Measurements from ENCODE around the gene AFF3. TPM values are rescaled to one million over a fixed set of nuclear protein-coding genes. Genes with fewer than 3 reads are reported as not detected.

The AFF3 gene
- total RNA-seq, 6 experiments from 2014 or later: 1.3 to 7.3 (median 6.4) TPM

DNA sequence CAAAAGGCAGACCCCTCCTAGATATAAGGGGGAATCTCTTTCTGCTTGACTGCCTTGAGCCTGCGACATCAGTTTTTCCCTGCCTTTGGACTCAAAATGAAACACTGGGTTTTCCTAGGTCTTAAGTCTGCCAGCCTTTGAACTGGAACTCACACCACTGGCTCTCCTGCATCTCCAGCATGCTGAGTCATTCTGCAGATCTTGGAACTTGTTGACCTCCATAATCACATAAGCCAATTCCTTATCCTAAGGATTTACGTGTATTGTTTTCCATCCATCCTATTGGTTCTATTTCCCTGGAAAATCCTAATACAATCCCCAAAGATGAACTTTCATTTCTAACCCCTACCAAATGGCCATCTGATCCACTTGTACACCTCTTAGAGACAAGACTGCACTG, 88.0 kb downstream of the AFF3 start:
- no peak for ATAC-seq
- WGBS (ENCODE audit: insufficient coverage, low coverage, low lambda C conversion rate, missing lambda C conversion rate): 100% methylated on average over 1 of the region's 2 CpGs
- H3K27ac ChIP-seq: no peak overlapping the region
- H3K27me3 ChIP-seq: no peaks in the 10 kb centered on the region
- no peak for DNase-seq
- H3K9me3 ChIP-seq: no peaks in the 10 kb centered on the region
- no peak overlapping the region for H3K4me3 ChIP-seq
- intact Hi-C loops (cut with DNase I): no loop called here
- H3K36me3 ChIP-seq: no peaks in the 10 kb centered on the region
- no peaks in the 10 kb centered on the region for H3K4me1 ChIP-seq
- TF ChIP-seq, protein P1, sequence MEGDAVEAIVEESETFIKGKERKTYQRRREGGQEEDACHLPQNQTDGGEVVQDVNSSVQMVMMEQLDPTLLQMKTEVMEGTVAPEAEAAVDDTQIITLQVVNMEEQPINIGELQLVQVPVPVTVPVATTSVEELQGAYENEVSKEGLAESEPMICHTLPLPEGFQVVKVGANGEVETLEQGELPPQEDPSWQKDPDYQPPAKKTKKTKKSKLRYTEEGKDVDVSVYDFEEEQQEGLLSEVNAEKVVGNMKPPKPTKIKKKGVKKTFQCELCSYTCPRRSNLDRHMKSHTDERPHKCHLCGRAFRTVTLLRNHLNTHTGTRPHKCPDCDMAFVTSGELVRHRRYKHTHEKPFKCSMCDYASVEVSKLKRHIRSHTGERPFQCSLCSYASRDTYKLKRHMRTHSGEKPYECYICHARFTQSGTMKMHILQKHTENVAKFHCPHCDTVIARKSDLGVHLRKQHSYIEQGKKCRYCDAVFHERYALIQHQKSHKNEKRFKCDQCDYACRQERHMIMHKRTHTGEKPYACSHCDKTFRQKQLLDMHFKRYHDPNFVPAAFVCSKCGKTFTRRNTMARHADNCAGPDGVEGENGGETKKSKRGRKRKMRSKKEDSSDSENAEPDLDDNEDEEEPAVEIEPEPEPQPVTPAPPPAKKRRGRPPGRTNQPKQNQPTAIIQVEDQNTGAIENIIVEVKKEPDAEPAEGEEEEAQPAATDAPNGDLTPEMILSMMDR (IDR thresholded peaks at IDR 0.05): no peak
- TF ChIP-seq POLR2A (IDR thresholded peaks at IDR 0.05): no peak

DNA sequence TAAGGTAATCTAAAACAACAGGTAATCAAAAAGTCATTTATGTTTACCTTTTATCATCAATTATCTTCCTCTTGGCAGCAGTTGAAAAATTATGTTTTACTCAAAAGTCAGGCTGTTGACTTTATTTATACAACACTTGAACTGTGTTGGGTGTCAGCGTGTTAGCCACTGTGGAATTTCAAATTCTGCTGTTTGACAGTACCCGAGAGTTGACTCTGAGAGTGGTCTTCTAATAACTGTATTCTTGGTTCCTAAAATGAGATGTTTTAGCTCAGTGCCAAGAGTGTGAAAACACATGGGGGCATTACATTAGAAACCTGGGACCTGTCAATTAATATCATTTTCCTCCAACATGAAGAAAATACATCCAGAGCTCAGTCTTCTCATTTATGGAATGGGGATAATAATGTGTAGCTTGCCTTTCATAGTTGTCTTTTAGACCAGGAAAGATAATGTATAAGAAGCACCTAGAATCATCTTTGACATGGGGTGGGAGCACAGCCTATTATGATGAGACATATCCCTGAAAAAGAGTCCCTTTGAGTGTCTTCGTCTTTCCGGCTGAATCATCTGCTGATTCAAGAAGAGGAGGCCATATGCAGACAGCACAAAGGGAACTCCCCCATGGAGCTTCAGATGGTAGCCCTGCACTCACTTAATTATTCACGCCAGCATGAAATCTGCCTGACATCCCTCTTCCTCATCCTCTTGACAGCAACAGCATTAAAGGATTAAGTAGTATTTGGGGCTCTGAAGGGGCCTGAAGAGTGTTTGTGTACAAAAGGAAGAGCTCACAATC, 89.1 kb downstream of the AFF3 start:
- H3K36me3 ChIP-seq: no peaks in the 10 kb centered on the region
- no peak for DNase-seq
- TF ChIP-seq, protein P1 (IDR thresholded peaks at IDR 0.05): no peak
- no peak for TF ChIP-seq POLR2A (IDR thresholded peaks at IDR 0.05)
- intact Hi-C loops (cut with DNase I): no loop called here
- H3K4me1 ChIP-seq: no peaks in the 10 kb centered on the region
- 77% methylated on average over 4 of the region's 5 CpGs for WGBS (ENCODE audit: insufficient coverage, low coverage, low lambda C conversion rate, missing lambda C conversion rate)
- H3K4me3 ChIP-seq: no peak overlapping the region
- ATAC-seq: no peak
- no peaks in the 10 kb centered on the region for H3K9me3 ChIP-seq
- no peaks in the 10 kb centered on the region for H3K27me3 ChIP-seq
- H3K27ac ChIP-seq: no peak overlapping the region

DNA sequence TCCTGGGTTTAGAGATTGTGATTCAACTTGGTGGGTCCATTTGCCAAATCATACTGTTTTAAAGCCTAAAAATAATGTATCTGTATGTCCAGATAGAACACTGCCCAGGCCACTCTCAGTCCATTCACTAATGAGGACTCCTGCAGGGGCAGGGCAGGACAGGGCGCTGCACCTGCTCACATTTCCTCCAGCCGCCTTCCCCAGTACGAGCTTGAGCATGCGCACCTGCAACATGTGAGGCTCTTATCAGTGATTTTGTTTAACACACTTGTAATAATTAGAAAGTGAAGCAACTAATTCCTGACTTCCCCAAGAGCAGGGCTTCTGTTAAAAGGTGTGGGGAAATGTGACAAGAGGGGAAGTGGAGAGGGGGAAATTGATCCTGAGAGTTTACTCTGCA, 89.7 kb downstream of the AFF3 start:
- TF ChIP-seq, protein P1 (IDR thresholded peaks at IDR 0.05): no peak
- no peak for TF ChIP-seq POLR2A (IDR thresholded peaks at IDR 0.05)
- no peak for DNase-seq

DNA sequence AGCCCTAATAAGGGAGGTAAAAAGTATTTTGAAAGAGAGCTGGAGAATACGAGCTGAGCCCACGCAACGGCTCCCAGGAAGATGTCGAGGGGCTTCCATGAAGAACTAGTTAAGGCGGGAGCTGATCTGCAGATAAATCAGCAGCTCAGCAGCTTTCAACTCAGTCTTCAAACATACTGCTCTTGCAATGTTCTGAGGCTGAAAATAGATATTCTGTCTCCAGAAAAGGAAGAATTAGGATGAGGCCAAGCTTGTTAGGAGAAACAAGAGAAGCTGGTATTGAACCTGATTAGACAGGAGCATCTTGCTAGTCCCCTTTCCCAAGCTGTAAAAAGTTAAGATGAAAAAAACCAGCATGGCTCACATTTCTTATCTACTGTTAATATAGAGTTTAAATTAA, 91.1 kb downstream of the AFF3 start:
- 90% methylated on average over 5 of the region's 5 CpGs for WGBS (ENCODE audit: insufficient coverage, low coverage, low lambda C conversion rate, missing lambda C conversion rate)
- no peaks in the 10 kb centered on the region for H3K36me3 ChIP-seq
- no peaks in the 10 kb centered on the region for H3K4me1 ChIP-seq
- no peaks in the 10 kb centered on the region for H3K27me3 ChIP-seq
- ATAC-seq (no peak), DNase-seq (no peak)
- intact Hi-C loops (cut with DNase I): no loop called here
- H3K27ac ChIP-seq: no peak overlapping the region
- TF ChIP-seq, protein P1 (IDR thresholded peaks at IDR 0.05): no peak
- H3K9me3 ChIP-seq: no peaks in the 10 kb centered on the region
- no peak overlapping the region for H3K4me3 ChIP-seq

More for the DNA sequence above, 89.7 kb downstream of the AFF3 start:
- ATAC-seq: no peak
- intact Hi-C loops (cut with DNase I): no loop called here
- Histone ChIP-seq H3K36me3 (no peaks in the 10 kb centered on the region), H3K27me3 (no peaks in the 10 kb centered on the region), H3K27ac (no peak overlapping the region), H3K4me1 (no peaks in the 10 kb centered on the region), H3K9me3 (no peaks in the 10 kb centered on the region), H3K4me3 (no peak overlapping the region)
- WGBS (ENCODE audit: insufficient coverage, low coverage, low lambda C conversion rate, missing lambda C conversion rate): 62% methylated on average over 4 of the region's 4 CpGs

Measured in right lobe of liver (tissue), 6 donors.